Adipose tissue (tissue), 3 donors: ENCODE measurements around the gene PDE7B. TPM values are rescaled to one million over a fixed set of nuclear protein-coding genes. Genes with fewer than 3 reads are reported as not detected.
"Not testable (repeated sequence)": the region's sequence is repeated elsewhere in the genome, so short reads cannot be mapped to it uniquely, and the experiment has no call there.

Experiments
- H3K27ac ChIP-seq: one replicate; pipeline ENCODE4 v1.5.1; 2013; ENCODE audit warnings: low read depth, low read length
- WGBS, 3 donors: extraction: QIAGEN DNeasy Blood & Tissue Kit; methylation state at CpG; one replicate each; pipeline ENCODE4 v1.1.7; 2013; 5-methylcytosine and 5-hydroxymethylcytosine counted together
- polyA plus RNA-seq, 3 donors: library from polyadenylated mRNA; stranded (reverse); fragments of 200-250 nt; gene quantifications; one replicate each; pipeline ENCODE4 v1.2.3, GENCODE V29; 2013
- donor health status: healthy with polysubstance abuse.
- donor health status: Bipolar disorder and iron deficiency.
- donor health status: healthy.

PDE7B gene
- polyA plus RNA-seq, 3 donors: 0.38 to 2.6 (median 1.9) TPM

DNA sequence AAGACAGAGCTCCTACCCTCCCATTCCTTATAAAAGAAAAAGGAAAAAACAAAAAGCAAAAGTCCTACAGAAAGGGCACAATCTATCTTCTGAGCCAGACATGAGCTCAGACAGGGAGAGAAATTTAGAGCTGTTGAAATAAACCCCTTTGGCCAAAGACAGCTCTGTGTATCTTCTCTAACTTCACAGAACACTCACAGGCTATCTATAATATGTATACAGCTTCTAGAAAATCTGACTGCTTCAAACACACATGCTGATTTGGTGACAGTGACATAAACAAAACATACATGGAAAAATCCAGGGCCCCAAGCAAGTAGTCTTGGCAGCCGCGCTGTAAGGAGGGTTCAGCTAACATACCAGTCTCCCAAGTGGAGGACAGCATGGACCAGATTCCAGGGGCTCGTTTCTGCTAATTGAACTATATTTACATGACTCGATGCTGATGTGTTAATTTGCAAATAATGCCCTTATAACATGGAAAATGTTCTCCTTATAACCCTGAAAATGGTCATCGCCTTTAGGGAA lies 361.6 kb downstream of the PDE7B start:
- WGBS, 3 donors: 72 to 90% (median 83%) methylated on average over 5 of the region's 5 CpGs
- no peak overlapping the region for H3K27ac ChIP-seq

DNA sequence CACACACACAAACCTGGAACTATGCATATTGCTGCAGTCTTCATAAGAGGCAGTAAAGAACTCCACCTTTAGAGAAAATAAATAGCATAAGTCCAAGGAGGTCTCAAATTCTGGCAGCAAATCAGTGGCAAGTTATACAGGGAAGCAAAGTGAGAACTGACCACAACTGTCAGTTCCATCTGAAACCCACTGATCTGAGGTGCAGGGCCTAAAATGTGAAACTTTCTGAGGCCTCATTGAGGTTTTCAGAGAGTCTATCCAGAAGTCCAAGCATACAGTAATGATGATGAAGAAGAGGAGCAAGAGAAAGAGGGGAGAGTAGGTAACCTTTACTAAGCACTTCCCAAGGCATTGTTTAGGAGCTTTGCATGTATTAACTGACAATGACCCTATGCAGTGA lies 362.4 kb downstream of the PDE7B start:
- no peak overlapping the region for H3K27ac ChIP-seq

DNA sequence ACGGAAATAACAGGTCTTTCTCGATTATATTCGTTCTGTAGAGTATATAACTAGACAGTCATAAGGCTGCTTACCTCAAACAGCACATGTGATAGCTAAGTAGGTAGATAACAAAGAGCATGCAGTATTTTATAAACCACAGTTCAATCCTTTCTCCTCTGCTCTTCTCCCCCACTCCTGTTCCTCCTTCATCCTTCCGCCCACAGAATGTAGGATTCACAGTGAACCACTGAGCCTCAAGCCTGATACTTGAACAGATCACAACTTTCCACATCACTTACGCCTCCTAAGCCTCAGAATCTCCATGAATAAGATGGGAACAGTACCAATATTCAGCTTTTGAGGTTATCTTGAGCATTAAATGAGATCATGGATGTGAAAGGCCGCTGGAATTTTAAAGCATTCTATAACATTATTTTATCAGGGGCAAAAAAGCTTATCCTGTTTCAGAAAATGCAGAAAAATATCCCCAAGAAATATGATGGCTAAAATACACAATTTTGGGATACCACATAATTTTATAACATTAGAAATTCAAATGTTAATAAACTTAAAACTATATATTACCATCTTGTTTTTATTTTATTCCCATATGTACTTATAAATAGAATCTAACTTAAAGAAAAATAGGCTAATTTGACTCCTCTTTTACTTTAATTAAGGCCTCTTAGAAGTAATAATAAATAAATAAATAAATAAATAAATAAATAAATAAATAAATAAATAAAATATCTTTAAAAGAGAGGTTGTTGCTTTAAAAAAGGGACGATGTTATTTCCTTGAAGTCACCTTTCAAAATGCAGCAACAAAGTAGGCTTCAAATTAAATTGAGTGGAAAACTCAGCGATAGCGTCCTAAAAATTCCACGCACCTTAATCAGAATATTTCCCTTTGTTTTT lies 365.3 kb downstream of the PDE7B start:
- 81 to 84% (median 83%) methylated on average over 10 of the region's 10 CpGs for WGBS, 3 donors

DNA sequence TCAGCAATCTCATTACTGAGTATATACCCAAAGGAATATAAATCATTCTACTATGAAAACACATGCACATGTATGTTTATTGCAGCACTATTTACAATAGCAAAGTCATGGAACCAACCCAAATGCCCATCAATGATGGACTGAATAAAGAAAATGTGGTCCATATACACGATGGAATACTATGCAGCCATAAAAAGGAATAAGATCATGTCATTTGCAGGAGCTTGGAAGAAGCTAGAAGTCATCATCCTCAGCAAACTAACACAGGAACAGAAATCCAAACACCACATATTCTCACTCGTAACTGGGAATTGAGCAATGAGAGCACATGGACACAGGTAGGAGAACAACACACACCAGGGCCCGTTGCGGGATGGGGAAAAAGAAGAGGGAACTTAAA lies 373.5 kb downstream of the PDE7B start:
- WGBS, 3 donors: 88 to 95% (median 94%) methylated on average over 4 of the region's 4 CpGs

More for the DNA sequence above, 365.3 kb downstream of the PDE7B start:
- H3K27ac ChIP-seq: no peak overlapping the region

GRCh38 chr6:136225496-136225895 lies 374.0 kb downstream of the PDE7B start:
- 70 to 75% (median 72%) methylated on average over 5 of the region's 5 CpGs for WGBS, 3 donors
- H3K27ac ChIP-seq: no peak overlapping the region

More for the DNA sequence above, 373.5 kb downstream of the PDE7B start:
- H3K27ac ChIP-seq: not testable (repeated sequence)

DNA sequence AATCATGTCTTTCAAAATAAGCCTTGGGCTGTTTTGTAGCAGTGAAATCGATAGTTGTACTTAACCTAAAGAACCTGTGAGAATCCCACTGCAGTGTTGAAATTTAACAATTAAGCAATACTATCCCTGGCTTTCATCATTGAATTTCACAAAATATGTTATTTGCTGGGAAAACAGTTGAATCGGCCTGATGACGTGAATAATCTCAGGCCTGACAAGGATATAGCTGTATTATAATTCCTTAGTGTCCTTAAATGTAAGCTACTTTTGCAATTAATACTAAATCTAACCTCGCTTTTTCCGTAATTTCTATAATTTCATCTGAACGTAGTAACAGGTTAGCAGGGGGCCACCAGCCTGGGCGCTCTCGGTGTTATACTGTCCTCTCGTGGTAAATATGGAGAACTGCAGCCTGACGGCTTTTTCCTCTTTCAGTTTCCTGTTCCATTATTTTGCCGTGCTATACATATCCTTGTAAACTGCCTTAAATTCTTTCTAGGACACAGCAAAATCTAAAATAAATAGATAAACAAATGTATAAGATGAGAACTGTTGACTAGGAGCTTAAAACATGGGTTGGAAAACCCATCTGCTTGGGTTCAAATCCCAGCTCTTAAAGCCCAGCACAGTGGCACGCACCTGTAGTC lies 374.6 kb downstream of the PDE7B start:
- no peak overlapping the region for H3K27ac ChIP-seq
- 15 to 18% (median 16%) methylated on average over 12 of the region's 12 CpGs for WGBS, 3 donors

DNA sequence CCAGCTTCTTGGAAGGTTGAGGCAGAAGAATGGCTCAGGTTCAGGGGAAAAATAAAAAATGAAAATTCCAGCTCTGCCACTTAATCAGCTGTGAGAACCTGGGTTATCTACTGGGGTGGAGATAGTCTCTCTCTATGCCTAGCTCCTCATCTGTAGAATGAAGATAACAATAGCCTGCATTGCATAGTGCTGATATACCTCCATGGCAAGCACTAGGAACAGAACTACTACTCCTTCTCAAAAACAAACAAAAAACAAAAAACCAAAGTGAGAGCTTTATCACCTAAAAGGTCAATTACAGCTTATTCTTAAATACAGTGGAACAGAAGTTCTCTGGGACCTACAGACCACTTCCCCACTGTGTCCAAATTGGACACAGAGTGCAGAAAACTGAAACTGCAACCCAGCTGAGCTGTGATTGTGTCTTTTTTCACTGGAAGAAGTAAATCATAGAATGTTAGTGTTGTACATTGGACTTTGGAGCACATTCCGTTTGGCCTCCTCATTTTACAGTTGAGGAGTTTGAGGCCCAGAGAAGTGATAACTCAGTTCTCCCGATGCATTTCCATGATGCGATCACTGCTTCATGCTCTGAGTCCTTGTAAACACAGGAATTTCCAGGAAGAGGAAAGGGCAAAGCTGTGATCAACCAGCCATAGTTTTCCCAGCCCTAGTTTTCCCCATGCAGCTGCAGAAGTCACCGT lies 375.3 kb downstream of the PDE7B start:
- WGBS, 3 donors: 72 to 88% (median 83%) methylated on average over 4 of the region's 4 CpGs
- H3K27ac ChIP-seq: no peak overlapping the region

DNA sequence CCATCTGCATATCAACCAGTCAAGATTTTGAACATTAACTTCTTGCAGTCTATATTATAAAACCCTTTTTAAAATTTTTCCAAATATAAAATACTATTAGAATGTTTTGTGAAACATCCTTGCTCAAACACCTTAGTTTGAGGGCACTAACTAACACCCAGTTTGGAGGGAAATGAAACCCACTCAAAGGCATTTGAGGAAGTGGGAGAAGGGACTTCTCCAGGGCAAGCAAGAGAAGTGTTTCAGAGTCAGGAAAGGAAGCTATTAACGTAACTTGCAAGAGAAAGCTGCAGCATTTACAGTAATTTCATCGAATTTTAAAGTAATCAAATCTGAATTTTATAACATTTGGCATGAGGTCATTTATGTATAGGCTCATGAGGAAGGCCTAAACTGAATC lies 377.3 kb downstream of the PDE7B start:
- WGBS, 3 donors: 57 to 86% (median 67%) methylated on average over 2 of the region's 2 CpGs
- H3K27ac ChIP-seq: no peak overlapping the region

GRCh38 chr6:136230219-136230853 lies 378.8 kb downstream of the PDE7B start:
- H3K27ac ChIP-seq: no peak overlapping the region
- 81 to 89% (median 85%) methylated on average over 2 of the region's 2 CpGs for WGBS, 3 donors

DNA sequence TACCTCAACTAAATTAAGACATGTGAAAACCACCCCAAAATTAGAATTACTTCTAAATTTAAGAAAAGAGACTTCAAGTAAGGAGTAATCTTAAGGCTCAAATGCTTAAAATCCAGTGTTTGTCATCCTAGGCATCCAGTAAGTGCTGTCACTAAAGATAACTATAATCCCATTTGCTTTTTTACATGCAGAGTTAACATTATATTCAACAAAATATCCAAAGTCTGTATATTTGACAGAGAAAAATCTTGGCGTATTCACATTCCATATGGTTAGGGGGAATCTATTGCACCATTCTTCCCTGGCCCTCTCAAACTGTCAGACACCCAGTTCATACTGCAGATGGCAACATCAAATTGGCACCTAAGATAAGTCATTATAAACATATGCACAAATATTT lies 381.2 kb downstream of the PDE7B start:
- 87 to 100% (median 95%) methylated on average over 1 of the region's 1 CpG for WGBS, 3 donors
- H3K27ac ChIP-seq: no peak overlapping the region

DNA sequence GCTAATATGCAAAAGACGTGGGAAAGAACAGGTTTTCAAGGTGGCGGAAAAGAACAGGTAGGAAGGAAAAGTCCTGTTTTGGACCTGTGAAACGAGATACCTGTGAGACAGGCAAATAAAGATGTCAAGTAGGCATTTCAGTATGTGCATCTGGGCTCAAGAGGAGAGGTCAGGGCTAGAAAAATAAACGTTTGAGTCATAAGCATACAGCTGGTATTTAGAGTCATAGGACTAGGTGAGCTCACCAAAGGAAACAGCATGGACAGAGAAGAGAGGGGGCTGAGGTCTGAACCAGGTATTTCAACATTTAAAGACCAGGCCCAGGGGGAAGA lies 383.7 kb downstream of the PDE7B start:
- 79 to 87% (median 84%) methylated on average over 4 of the region's 4 CpGs for WGBS, 3 donors
- no peak overlapping the region for H3K27ac ChIP-seq

DNA sequence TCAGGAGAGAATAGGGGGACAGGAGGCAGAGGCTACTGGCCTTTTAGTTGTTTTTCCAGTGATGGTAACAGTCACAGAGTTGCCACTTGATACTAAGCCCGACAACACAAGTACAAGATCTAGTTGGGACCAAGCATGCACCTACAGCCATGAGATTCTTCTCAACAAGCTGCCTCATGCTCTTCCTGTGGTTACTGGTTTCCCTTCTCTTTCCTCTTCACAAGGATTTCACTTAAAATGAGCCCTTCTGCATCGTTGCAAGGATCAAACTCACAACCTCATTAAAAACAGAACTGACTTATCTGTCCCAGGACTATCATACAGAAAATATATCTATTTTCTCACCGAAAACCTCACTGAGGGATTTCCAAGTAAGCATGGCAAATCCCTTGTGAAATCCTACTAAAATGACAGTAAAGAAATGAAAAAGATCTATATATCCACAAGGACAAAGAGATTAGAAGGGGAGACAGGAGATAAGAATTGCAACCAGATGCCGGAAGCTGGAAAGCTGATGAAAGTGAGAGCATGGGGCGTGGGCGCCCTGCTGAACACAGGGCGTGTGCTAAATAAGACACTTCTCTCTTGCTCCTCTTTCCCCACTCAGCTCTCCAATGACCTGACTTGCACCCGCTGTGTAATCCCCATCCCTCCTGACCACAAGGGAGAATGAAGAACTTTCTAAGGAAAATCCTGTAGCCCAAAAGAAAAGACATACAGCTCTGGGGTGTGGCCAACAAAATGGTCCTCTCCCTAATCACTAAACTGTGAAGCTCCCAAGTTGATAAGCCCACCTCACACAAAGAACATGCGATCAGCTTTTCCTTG lies 385.2 kb downstream of the PDE7B start:
- WGBS, 3 donors: 61 to 81% (median 64%) methylated on average over 9 of the region's 9 CpGs
- no peak overlapping the region for H3K27ac ChIP-seq

- WGBS, 3 donors: 91 to 95% (median 93%) methylated on average over 5 of the region's 5 CpGs
- H3K27ac ChIP-seq: no peak overlapping the region
Measured at GRCh38 chr6:136244061-136244616, 392.6 kb downstream of the PDE7B start.
